Neural cell (in vitro differentiated cells): ENCODE data around the gene VKORC1. TPM values are rescaled to one million over a fixed set of nuclear protein-coding genes. Genes with fewer than 3 reads are reported as not detected.

Experiments
- H2AFZ ChIP-seq: fragments of 200-600, 300-800 bp; sonication (generic), shearing (Covaris generic); 2 replicates; pipeline ENCODE4 v1.6.0; 2014; ENCODE audit warnings: low read depth, mild to moderate bottlenecking, antibody characterized with exemption, low read length, moderate library complexity
- H3F3A ChIP-seq: fragments of 200-600 bp; shearing (Covaris generic); 2 replicates; pipeline ENCODE4 v1.6.1; 2016; ENCODE audit warnings: mild to moderate bottlenecking, moderate library complexity, mixed read lengths, antibody characterized with exemption, low read length; ENCODE audit not compliant: insufficient read depth, poor library complexity, severe bottlenecking
- H3K27ac ChIP-seq: fragments of 200-600, 300-800 bp; sonication (generic), shearing (Covaris generic); 2 replicates; pipeline ENCODE4 v1.5.1; 2014; ENCODE audit warnings: mild to moderate bottlenecking, low read length, moderate library complexity
- H3K27me3 ChIP-seq: fragments of 300-800, 200-600 bp; sonication (generic), shearing (Covaris generic); 2 replicates; pipeline ENCODE4 v1.6.0; 2014; ENCODE audit warnings: mild to moderate bottlenecking, low read depth, low read length, moderate library complexity; ENCODE audit not compliant: insufficient read depth
- H3K36me3 ChIP-seq: fragments of 300-800, 200-600 bp; sonication (generic), shearing (Covaris generic); 2 replicates; pipeline ENCODE4 v1.5.1; 2014; ENCODE audit warnings: mild to moderate bottlenecking, antibody characterized with exemption, low read length, moderate library complexity; ENCODE audit not compliant: insufficient read depth
- H3K4me2 ChIP-seq: fragments of 300-800, 200-600 bp; sonication (generic), shearing (Covaris generic); 2 replicates; pipeline ENCODE4 v1.6.0; 2014; ENCODE audit warnings: mild to moderate bottlenecking, low read length
- H3K4me3 ChIP-seq: fragments of 300-800, 200-600 bp; sonication (generic), shearing (Covaris generic); 2 replicates; pipeline ENCODE4 v1.5.1; 2014; ENCODE audit warnings: mild to moderate bottlenecking, low read length, moderate library complexity
- H3K79me2 ChIP-seq: fragments of 200-600 bp; shearing (Covaris generic); replicated peaks from 2 replicates; pipeline ENCODE4 v1.6.0; 2014; ENCODE audit warnings: mild to moderate bottlenecking, low read length, moderate library complexity; ENCODE audit not compliant: insufficient read depth
- H3K9ac ChIP-seq: fragments of 300-800, 200-600 bp; sonication (generic), shearing (Covaris generic); 2 replicates; pipeline ENCODE4 v1.6.1; 2016; ENCODE audit warnings: mild to moderate bottlenecking, low read length, mixed read lengths
- H3K9me2 ChIP-seq: fragments of 200-600 bp; shearing (Covaris generic); 2 replicates; pipeline ENCODE4 v1.6.1; 2016; ENCODE audit warnings: mild to moderate bottlenecking, low read length, mixed read lengths; ENCODE audit not compliant: insufficient read depth
- H3K9me3 ChIP-seq: fragments of 200-600, 300-800 bp; sonication (generic), shearing (Covaris generic); 2 replicates; pipeline ENCODE4 v1.6.1; 2016; ENCODE audit warnings: mild to moderate bottlenecking, mixed run types, low read length, moderate library complexity, mixed read lengths
- H4K20me1 ChIP-seq: fragments of 200-600 bp; shearing (Covaris generic); 2 replicates; pipeline ENCODE4 v1.6.1; 2016; ENCODE audit warnings: mild to moderate bottlenecking, mixed run types; ENCODE audit not compliant: insufficient read depth
- EP300 ChIP-seq: fragments of 450-650 bp; conservative IDR thresholded peaks from 2 replicates; pipeline ENCODE4 v1.6.1; 2014; ENCODE audit warnings: antibody characterized with exemption, mild to moderate bottlenecking, moderate library complexity; ENCODE audit not compliant: poor library complexity, severe bottlenecking
- EZH2 ChIP-seq: fragments of 200-600, 300-800 bp; shearing (Covaris generic), sonication (generic); IDR thresholded peaks from 2 replicates; pipeline ENCODE4 v1.6.1; 2014; ENCODE audit warnings: antibody characterized with exemption, low read length, borderline replicate concordance, mild to moderate bottlenecking; ENCODE audit not compliant: insufficient read depth, poor library complexity, severe bottlenecking
- MXI1 ChIP-seq: fragments of 450-650 bp; conservative IDR thresholded peaks from 2 replicates; pipeline ENCODE4 v1.6.1; 2014; ENCODE audit warnings: antibody characterized with exemption, mild to moderate bottlenecking; ENCODE audit not compliant: poor library complexity, severe bottlenecking
- POLR2AphosphoS5 ChIP-seq: IDR thresholded peaks from 2 replicates; pipeline ENCODE4 v1.6.1; 2012
- RAD21 ChIP-seq: fragments of 450-650 bp; conservative IDR thresholded peaks from 2 replicates; pipeline ENCODE4 v1.6.1; 2014; ENCODE audit warnings: antibody characterized with exemption, mild to moderate bottlenecking, moderate library complexity
- SMC3 ChIP-seq: fragments of 450-650 bp; conservative IDR thresholded peaks from 2 replicates; pipeline ENCODE4 v1.6.1; 2014; ENCODE audit warnings: antibody characterized with exemption, mild to moderate bottlenecking, moderate library complexity; ENCODE audit not compliant: poor library complexity
- TAF1 ChIP-seq: IDR thresholded peaks from 2 replicates; pipeline ENCODE4 v1.6.1; 2012; ENCODE audit warnings: low read depth
- polyA plus RNA-seq: library from polyadenylated mRNA; depleted of rRNA; stranded (reverse); fragments of >200 nt; gene quantifications from 2 replicates; pipeline ENCODE4 v1.2.3, GENCODE V29; 2014
- TF ChIP-seq, protein P1 (sequence below): IDR thresholded peaks from 2 replicates; pipeline ENCODE4 v1.6.1; 2012; ENCODE audit warnings: borderline replicate concordance
- TF ChIP-seq, protein P2 (sequence below): fragments of 450-650 bp; IDR thresholded peaks from 2 replicates; pipeline ENCODE4 v1.5.1; 2014; ENCODE audit warnings: antibody characterized with exemption, mild to moderate bottlenecking, moderate library complexity; ENCODE audit not compliant: poor library complexity, severe bottlenecking

The VKORC1 gene
- polyA plus RNA-seq, 1 donor from 2014 or later, result 105 TPM

DNA sequence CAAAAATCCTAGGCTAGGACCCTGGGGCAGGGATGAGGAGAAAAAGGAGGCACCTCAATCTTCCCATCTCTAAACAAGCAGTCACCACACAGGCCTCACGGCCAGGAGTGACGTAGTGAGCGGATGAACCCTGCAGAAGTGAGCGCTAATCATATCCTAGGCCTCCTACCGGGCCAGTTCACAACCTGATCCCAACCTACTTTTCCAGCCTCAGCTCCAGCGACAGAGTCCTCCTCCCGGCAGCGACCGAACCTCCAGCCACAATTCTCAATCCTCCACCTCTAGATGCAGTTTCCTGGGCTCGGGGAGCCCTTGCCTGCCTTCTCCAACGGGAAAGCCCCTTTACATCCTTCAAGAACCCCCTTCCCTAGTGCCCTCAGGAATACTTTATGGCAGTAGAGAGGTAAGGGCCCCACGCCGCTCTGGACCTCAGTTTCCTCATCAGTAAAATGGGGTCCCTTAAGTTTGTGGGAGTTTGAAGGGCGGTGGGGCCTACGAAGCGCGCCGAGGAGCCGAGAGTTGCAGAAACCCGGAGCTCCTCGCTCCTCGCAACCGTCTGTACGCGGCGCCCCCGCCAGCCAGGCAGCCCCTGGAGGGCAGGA is 22.0 kb downstream of the VKORC1 start:
- H3K4me3 ChIP-seq, result peak overlapping the region; percentile 77
- peaks cover 47% of the 10 kb centered on the region for H3K79me2 ChIP-seq
- H3K9me3 ChIP-seq, result no peaks in the 10 kb centered on the region
- H3K36me3 ChIP-seq, result no peaks in the 10 kb centered on the region
- peak overlapping the region; percentile 87 for H2AFZ ChIP-seq
- peak overlapping the region; percentile 95 for H3K27ac ChIP-seq
- H3K9ac ChIP-seq, result peak overlapping the region; percentile 96
- no peaks in the 10 kb centered on the region for H4K20me1 ChIP-seq
- no peaks in the 10 kb centered on the region for H3F3A ChIP-seq
- TF ChIP-seq EP300, result no peak
- TF ChIP-seq, protein P1, sequence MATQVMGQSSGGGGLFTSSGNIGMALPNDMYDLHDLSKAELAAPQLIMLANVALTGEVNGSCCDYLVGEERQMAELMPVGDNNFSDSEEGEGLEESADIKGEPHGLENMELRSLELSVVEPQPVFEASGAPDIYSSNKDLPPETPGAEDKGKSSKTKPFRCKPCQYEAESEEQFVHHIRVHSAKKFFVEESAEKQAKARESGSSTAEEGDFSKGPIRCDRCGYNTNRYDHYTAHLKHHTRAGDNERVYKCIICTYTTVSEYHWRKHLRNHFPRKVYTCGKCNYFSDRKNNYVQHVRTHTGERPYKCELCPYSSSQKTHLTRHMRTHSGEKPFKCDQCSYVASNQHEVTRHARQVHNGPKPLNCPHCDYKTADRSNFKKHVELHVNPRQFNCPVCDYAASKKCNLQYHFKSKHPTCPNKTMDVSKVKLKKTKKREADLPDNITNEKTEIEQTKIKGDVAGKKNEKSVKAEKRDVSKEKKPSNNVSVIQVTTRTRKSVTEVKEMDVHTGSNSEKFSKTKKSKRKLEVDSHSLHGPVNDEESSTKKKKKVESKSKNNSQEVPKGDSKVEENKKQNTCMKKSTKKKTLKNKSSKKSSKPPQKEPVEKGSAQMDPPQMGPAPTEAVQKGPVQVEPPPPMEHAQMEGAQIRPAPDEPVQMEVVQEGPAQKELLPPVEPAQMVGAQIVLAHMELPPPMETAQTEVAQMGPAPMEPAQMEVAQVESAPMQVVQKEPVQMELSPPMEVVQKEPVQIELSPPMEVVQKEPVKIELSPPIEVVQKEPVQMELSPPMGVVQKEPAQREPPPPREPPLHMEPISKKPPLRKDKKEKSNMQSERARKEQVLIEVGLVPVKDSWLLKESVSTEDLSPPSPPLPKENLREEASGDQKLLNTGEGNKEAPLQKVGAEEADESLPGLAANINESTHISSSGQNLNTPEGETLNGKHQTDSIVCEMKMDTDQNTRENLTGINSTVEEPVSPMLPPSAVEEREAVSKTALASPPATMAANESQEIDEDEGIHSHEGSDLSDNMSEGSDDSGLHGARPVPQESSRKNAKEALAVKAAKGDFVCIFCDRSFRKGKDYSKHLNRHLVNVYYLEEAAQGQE, result peak; percentile 83
- no peaks in the 10 kb centered on the region for H3K9me2 ChIP-seq
- H3K27me3 ChIP-seq, result no peaks in the 10 kb centered on the region
- peak overlapping the region; percentile 80 for H3K4me2 ChIP-seq

DNA sequence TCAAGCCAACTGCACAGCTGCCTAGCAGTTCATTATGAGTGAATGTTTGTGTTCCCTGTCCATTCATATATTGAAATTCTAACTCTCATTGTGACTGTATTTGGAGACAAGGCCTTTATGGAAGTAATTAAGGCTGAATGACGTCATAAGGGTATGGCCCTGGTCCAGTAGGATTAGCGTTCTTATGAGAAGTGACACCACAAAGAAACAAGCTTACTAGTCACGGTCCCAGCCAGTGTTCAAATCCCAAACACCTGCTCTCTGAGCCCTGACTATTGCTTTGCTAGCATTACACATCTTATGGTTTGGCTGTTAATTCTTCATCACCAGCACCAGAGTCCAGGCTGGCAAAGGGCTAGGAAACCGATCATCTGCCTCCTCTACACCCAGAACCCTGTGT is 22.7 kb downstream of the VKORC1 start:
- Histone ChIP-seq H4K20me1 (no peaks in the 10 kb centered on the region), H3K4me3 (peak overlapping the region; percentile 77), H3K27me3 (no peaks in the 10 kb centered on the region), H3K36me3 (no peaks in the 10 kb centered on the region), H3K9me3 (no peaks in the 10 kb centered on the region), H3K4me2 (peak overlapping the region; percentile 80), H3F3A (no peaks in the 10 kb centered on the region), H3K9me2 (no peaks in the 10 kb centered on the region), H3K79me2 (peaks cover 50% of the 10 kb centered on the region), H3K27ac (peak overlapping the region; percentile 95), H2AFZ (no peak overlapping the region), H3K9ac (peak overlapping the region; percentile 96)
- TF ChIP-seq RAD21, result no peak
- TF ChIP-seq, protein P1, result no peak

DNA sequence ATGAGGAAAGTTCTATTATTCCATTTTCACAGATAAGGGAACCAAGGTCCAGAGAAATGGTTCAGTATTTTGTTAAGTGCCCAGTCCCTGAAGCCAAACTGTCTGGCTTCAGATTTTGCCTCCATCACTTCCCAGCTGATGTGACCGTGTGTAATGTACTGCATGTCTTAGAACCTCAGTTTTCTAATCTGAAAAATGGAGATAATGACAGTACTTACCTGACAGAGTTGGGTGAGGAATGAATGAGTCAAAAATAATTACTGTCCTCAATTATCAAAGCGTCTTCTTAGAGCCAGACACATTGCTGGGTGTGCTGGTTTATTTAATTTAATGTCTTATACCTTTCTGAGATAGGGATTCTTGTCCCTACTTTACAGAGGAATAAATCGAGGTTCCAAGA is 27.3 kb downstream of the VKORC1 start:
- peaks cover 7% of the 10 kb centered on the region for H3K36me3 ChIP-seq
- no peaks in the 10 kb centered on the region for H3K27me3 ChIP-seq
- H3K79me2 ChIP-seq, result peaks cover 30% of the 10 kb centered on the region
- H3F3A ChIP-seq, result no peaks in the 10 kb centered on the region
- H2AFZ ChIP-seq, result no peak overlapping the region
- no peaks in the 10 kb centered on the region for H4K20me1 ChIP-seq
- no peak overlapping the region for H3K4me2 ChIP-seq
- TF ChIP-seq, protein P1, result no peak
- TF ChIP-seq EP300 (no peak), MXI1 (no peak), POLR2AphosphoS5 (no peak), SMC3 (no peak), RAD21 (no peak), EZH2 (no peak), TAF1 (no peak)
- TF ChIP-seq, protein P2, sequence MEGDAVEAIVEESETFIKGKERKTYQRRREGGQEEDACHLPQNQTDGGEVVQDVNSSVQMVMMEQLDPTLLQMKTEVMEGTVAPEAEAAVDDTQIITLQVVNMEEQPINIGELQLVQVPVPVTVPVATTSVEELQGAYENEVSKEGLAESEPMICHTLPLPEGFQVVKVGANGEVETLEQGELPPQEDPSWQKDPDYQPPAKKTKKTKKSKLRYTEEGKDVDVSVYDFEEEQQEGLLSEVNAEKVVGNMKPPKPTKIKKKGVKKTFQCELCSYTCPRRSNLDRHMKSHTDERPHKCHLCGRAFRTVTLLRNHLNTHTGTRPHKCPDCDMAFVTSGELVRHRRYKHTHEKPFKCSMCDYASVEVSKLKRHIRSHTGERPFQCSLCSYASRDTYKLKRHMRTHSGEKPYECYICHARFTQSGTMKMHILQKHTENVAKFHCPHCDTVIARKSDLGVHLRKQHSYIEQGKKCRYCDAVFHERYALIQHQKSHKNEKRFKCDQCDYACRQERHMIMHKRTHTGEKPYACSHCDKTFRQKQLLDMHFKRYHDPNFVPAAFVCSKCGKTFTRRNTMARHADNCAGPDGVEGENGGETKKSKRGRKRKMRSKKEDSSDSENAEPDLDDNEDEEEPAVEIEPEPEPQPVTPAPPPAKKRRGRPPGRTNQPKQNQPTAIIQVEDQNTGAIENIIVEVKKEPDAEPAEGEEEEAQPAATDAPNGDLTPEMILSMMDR, result no peak
- H3K9me3 ChIP-seq, result no peaks in the 10 kb centered on the region
- no peak overlapping the region for H3K27ac ChIP-seq
- no peak overlapping the region for H3K9ac ChIP-seq
- no peak overlapping the region for H3K4me3 ChIP-seq
- no peaks in the 10 kb centered on the region for H3K9me2 ChIP-seq
